ENCODE data around the gene ABLIM2.

The ABLIM2 gene

GRCh38 chr4:8103421-8104390, 54.9 kb downstream of the ABLIM2 start:
- no peak for DNase-seq (ENCODE audit: low spot score)

DNA sequence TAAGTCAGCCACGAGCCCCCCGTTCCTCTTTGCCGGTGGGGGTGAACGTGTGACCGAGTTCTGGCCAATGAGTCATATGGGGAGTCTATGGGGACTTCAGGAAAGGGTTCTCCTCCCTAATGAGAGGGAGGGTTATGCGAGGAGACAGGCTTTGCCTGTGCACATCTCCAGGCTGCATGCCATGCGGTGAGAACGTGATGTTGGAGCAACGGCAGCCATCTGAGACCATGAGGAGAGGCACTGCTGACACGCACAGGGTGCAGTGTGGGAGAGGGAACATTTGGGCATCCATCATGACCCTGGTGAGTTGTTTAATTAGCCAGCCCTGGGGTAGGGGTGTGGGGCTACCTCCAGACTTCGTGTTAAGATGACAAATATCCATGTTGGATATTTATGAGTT, 55.8 kb downstream of the ABLIM2 start:
- no peak for DNase-seq (ENCODE audit: low spot score)

GRCh38 chr4:8102076-8102355, 56.6 kb downstream of the ABLIM2 start:
- DNase-seq (ENCODE audit: low spot score) = no peak

- DNase-seq (ENCODE audit: low spot score) = no peak
Observed at GRCh38 chr4:8101213-8102075, 57.2 kb downstream of the ABLIM2 start.

DNA sequence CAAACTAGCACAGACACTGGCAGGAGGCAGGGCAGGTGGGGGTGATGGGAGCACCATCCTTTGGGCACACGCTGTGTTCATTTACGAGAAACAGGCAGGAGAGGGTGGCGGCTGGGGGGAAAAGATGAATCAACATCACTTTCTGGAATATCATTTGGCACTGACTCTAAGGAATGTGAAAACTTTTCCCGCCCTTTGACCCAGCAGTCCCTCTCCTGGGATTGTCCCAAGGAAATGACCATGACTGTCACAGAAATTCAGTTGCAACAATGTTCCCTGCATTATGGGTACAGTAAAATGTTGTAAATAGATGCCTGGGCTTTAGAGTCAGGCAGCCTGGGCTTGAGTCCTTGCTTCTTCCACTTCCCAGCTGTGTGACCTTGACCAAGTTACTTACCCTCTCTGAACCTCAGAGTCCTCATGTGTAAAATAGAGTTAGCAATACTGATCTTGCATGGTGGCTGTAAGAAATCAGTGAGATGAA, 58.6 kb downstream of the ABLIM2 start:
- no peak for DNase-seq (ENCODE audit: low spot score)

DNA sequence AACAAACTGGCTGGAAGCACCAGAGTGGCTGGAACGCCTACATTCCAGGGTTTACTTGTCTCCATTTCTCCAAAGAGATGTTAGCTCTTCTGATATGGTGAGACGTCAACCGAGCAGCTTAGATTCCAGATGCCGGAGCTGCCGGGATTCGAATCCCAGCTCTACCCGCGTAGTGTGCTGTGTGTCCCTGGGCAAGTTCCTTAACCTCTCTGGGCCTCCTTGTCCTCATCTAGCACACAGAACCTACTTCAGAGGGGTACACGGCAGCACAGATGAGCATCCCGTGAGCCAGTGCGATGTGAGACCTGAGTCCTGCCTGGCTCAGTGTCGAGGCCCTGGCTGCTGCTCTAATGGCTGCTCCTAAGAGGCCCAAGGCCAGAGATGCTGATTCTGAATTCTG, 60.1 kb downstream of the ABLIM2 start:
- DNase-seq (ENCODE audit: low spot score) = no peak

DNA sequence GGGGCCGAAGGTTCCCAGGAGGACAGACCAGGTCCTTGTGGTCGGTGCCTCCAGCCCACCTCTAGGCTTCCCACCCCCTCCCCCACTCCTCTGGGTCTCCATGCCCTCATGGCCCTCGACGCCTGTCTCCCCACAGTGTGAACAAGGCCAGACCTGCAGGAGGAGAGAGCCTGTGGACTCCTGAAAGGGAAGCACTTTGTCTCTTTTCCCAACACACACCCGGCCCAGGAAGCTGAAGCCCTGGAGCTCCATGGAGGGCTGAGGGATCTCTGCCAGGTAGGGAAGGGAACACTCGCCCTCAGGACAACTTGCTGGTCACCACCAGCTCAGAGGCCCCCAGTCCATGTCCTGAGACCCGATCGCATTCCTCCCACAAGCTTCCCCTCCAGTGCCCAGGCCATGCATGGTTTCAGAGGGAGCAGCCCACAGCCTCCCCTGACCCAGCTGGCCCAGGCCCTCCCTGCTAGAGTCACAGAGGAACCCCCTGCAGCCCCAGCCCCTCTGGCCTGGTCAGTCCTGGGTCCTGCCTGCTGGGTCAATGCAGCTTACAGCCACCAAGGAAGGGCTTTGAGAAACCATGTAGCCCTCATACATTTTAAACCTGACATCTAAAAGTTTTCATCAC, 60.8 kb downstream of the ABLIM2 start:
- no peak for DNase-seq (ENCODE audit: low spot score)

DNA sequence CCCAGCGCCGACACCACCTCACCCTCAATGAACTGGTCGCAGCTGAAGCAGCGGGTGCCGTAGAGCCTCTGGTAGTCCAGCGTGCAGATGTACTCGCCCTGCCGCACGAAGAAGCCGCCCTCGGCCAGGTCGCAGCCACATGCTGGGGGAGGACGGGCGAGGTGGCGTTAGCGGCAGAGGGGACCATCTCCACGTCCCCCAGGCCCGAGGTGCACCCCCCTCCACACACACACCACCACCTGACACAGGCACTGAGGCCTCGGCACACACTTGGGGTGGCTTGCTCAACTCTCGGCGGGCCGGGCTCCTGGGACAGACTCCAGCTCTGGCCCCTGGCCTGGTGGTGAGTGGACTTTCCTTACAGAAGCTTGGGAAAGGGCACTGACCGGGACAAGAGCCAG, 61.5 kb downstream of the ABLIM2 start:
- DNase-seq (ENCODE audit: low spot score) = no peak

DNA sequence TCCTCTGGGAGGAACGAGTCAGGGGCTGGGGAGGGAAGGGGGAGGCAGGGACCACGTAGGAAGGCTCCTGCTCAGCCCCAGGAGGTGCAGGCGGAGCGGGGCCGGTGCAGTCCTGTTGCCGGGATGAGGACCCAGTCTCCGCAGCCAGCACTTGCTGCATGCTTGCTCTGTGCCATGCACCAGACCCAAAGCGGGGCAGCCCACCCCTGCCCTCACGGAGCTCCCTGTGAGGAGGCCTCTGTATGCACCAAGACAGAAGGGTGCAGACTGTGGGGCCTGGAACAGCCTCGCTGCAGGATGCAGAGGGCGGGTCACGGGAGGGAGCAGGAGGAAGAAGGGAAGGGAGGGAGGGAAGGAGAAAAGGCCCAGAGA, 61.9 kb downstream of the ABLIM2 start:
- no peak for DNase-seq (ENCODE audit: low spot score)

GRCh38 chr4:8095956-8096689, 62.5 kb downstream of the ABLIM2 start:
- no peak for DNase-seq (ENCODE audit: low spot score)

DNA sequence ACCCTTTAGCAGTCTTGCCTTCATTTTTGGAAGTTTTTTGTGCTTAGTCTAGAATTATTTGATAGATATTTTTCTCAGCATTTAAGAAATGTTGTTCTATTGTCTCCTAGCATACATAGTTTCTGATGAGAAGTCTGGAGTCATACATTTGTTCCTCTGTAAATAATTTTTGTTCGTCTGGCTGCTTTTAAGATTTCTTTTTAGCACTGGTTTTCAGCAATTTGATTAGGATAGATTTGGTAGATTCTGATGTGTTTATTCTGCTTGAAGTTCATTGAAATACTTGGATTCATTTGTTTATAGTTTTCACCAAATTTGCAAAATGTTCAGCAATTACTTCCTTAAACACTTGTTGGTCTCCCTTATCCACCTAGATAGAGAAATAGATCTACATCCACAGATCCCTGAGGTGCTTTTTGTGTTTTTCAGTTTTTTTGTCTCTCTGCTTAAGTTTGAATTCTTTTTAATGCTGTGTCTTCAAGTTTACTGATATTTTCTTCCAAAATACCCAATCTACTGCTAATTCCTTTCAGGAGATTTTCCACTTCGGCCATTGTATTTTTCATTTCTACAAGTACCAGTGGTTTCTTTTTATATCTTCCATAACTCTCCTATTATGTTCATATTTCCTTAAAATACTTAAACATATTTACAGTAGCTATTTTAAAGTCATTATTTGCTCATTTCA, 64.9 kb downstream of the ABLIM2 start:
- no peak for DNase-seq (ENCODE audit: low spot score)

GRCh38 chr4:8092282-8092681, 66.3 kb downstream of the ABLIM2 start:
- DNase-seq (ENCODE audit: low spot score) = no peak

GRCh38 chr4:8090744-8091301, 67.8 kb downstream of the ABLIM2 start:
- no peak for DNase-seq (ENCODE audit: low spot score)

DNA sequence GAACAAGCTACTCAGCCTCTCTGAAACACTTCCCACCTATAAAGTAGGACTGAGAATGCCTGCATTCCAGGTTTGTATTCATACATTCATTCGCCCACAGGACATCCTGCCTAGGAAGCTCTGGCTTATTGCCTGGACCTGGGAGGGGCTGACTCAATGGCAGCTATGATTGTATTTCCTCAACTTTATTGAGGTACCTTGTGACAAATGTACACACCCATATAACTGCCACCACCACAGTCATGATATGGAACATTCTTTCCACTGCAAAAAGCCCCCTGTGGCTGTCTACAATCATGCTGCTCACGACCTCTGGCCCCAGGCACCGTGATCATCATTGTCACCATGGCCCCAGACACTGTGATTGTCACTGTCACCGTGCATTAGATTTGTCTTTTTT, 68.3 kb downstream of the ABLIM2 start:
- no peak for DNase-seq (ENCODE audit: low spot score)

- DNase-seq (ENCODE audit: low spot score) = no peak
Observed at GRCh38 chr4:8089862-8090261, 68.8 kb downstream of the ABLIM2 start.

- DNase-seq (ENCODE audit: low spot score) = no peak
Observed at GRCh38 chr4:8088966-8089491, 69.6 kb downstream of the ABLIM2 start.

DNA sequence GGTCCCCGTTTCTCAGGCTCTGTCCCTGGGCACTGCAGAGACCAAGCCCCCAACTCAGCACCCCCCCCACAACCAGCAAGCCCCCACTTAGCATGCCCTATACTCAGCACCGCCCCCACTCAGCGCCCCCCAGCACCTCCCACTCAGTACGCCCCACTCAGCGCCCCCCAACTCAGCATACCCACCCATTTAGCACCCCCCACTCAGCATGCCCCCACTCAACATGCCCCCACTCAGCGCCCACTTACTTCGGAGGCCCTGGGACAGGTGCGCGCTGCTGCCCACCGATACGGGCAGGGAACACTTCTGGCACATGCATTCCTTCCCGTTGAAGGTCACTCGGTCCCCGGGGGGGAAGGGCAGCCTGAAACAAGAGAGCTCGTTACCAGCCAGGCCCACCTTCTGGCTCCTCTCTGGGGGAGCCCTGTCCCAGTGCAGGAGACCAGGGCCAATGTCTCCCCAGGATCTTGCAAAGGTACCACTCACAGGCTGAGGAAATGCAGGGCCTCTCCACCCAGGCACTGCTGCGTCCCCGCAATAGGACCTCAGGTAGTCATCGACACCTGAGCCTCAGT, 70.6 kb downstream of the ABLIM2 start:
- DNase-seq (ENCODE audit: low spot score) = no peak

DNA sequence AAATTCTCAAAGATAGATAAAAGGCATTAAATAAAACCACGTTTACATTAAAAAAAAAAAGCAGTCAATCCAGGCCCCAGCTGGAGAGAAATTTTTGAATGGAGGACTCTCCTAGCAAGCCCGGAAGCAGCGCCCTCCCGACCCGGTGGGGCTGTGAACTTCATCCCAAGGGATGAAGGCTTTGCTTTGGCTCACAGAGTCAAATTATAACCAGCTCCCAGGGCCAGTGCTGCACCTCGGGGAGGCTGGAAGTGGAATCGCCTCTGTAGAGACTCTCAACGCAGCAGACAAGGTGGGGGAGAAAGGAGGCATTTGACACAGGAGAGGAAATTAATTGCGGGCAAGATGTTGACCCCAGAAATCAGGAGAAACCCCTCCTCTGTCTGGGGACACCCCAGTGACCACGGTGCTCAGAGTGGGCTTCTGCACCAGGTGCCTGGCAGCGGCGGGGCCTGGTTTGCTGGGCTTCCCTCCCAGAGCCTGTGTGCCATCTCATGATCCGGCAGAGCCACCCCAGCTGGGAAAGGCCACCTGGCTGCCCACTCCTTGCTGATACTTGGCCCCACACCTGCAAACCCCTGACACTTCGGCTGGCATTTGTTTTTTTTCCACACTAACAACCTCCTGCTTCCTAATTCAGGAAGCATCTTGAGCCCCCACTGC, 71.7 kb downstream of the ABLIM2 start:
- no peak for DNase-seq (ENCODE audit: low spot score)

DNA sequence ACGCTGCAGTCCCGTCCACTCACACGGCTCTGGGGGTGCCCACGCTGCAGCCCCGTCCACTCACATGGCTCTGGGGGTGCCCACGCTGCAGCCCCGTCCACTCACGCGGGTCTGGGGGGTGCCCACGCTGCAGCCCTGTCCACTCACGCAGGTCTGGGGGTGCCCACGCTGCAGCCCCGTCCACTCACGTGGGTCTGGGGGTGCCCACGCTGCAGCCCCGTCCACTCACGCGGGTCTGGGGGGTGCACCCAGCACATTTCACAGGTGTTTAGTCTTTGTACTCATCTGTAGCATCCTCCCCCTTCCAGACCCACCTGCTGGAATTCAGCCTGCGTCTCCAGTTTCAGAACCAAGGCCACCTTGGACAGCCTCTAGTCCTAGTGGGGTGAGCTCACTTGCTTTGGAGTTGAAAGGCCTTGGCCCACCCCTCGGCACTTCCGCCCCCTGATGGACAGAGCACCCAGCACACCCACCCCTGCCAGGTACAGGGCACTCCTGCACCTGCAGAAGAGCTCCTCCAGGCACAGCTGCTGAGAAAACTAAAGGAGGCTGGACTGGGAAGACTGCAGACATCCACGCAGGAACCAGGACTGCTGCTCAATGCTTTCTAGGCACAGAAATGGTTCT, 73.0 kb downstream of the ABLIM2 start:
- DNase-seq (ENCODE audit: low spot score) = no peak

Data from CD4-positive, alpha-beta T cell treated with Interleukin-2 at 100 ng/mL for 4 hours (primary cell).